Endothelial cell of umbilical vein (primary cell): ENCODE measurements around the gene AFF4. TPM values are rescaled to one million over a fixed set of nuclear protein-coding genes. Genes with fewer than 3 reads are reported as not detected.

ENCODE experiments used
- BruUV-seq: library from RNA; stranded (reverse); fragments of 400-500 nt; replicated peaks from 2 replicates; lab custom pipeline; 2021; lab: Mats Ljungman, UMichigan
- CTCF ChIA-PET: fragments of 300-600, 350-600 bp; sonication (Branson Sonifier 250); formaldehyde crosslinking; loops from one replicate; lab custom pipeline; 2021; ENCODE audit warnings: antibody characterized with exemption, inconsistent platforms; lab: Charles Lee
- POLR2A ChIA-PET: fragments of 300-600, 350-600 bp; sonication (Branson Sonifier 250); formaldehyde crosslinking; loops from one replicate; lab custom pipeline; 2021; ENCODE audit warnings: antibody characterized with exemption, inconsistent platforms; lab: Charles Lee
- DNase-seq: peaks from one replicate; pipeline ENCODE4 v3.0.0-alpha.2; 2011; ENCODE audit warnings: low read depth, low spot score
- FAIRE-seq: peaks from 2 replicates; lab custom pipeline; 2011; peaks lifted over from hg19 to GRCh38; lab: Jason Lieb, UNC
- H2AFZ ChIP-seq: 2 replicates; pipeline ENCODE4 v1.6.0; 2012; ENCODE audit warnings: low read depth, low read length, control low read depth, inconsistent platforms
- H3K27ac ChIP-seq: 2 replicates; pipeline ENCODE4 v1.5.1; 2011; ENCODE audit warnings: low read depth, mild to moderate bottlenecking, control low read depth, low read length, moderate library complexity; ENCODE audit not compliant: insufficient read depth
- H3K27me3 ChIP-seq, 2 experiments: 2 replicates each; pipeline versions ENCODE4 v1.6.0 to v1.6.1; 2011; ENCODE audit warnings: low read length in 2 of 2, mixed read lengths in 1 of 2; ENCODE audit not compliant: control insufficient read depth in 2 of 2, insufficient read depth in 2 of 2
- H3K36me3 ChIP-seq, 2 experiments: 2 replicates in 1 of 2; 3 replicates in 1 of 2; pipeline ENCODE4 v1.5.1; 2011; ENCODE audit warnings: low read length in 2 of 2, mild to moderate bottlenecking in 1 of 2, moderate library complexity in 1 of 2; ENCODE audit not compliant: control insufficient read depth in 2 of 2, insufficient read depth in 2 of 2; ENCODE audit errors: extremely low read depth in 1 of 2
- H3K4me1 ChIP-seq: 3 replicates; pipeline ENCODE4 v1.5.1; 2011; ENCODE audit warnings: mild to moderate bottlenecking, low read length; ENCODE audit not compliant: control insufficient read depth, insufficient read depth; ENCODE audit errors: extremely low read depth
- H3K4me2 ChIP-seq: 2 replicates; pipeline ENCODE4 v1.6.1; 2011; ENCODE audit warnings: low read length, control low read depth, mixed read lengths; ENCODE audit not compliant: insufficient read depth
- H3K4me3 ChIP-seq, 3 experiments: fragments of 200-600 bp in 1 of 3; sonication (generic), shearing (Covaris generic) in 1 of 3; replicated peaks in 1 of 3; 2 replicates each; pipeline ENCODE4 v1.5.1; 2011 to 2016; ENCODE audit warnings: control low read depth in 3 of 3, low read length in 3 of 3, mild to moderate bottlenecking in 2 of 3, inconsistent platforms in 1 of 3, low read depth in 1 of 3, moderate library complexity in 1 of 3; ENCODE audit not compliant: insufficient read depth in 1 of 3
- H3K79me2 ChIP-seq: 2 replicates; pipeline ENCODE4 v1.6.0; 2012; ENCODE audit warnings: low read length, inconsistent platforms; ENCODE audit not compliant: control insufficient read depth, insufficient read depth
- H3K9ac ChIP-seq: replicated peaks from 2 replicates; pipeline ENCODE3; 2011; ENCODE audit warnings: low read length, control low read depth; ENCODE audit not compliant: insufficient read depth; ENCODE audit errors: extremely low read depth
- H3K9me1 ChIP-seq: replicated peaks from 3 replicates; pipeline ENCODE4 v1.6.0; 2011; ENCODE audit warnings: mild to moderate bottlenecking, low read length; ENCODE audit not compliant: control insufficient read depth, insufficient read depth; ENCODE audit errors: extremely low read depth
- H3K9me3 ChIP-seq: replicated peaks from 2 replicates; pipeline ENCODE4 v1.5.1; 2012; ENCODE audit warnings: low read length, inconsistent platforms; ENCODE audit not compliant: control insufficient read depth, insufficient read depth
- H4K20me1 ChIP-seq: replicated peaks from 2 replicates; pipeline ENCODE3; 2011; ENCODE audit warnings: mild to moderate bottlenecking, low read length; ENCODE audit not compliant: control insufficient read depth, insufficient read depth; ENCODE audit errors: extremely low read depth
- CTCF ChIP-seq, 2 donors: IDR thresholded peaks; 1 replicate in 1 of 2; 2 replicates in 1 of 2; pipeline ENCODE4 v1.5.1; 2011; ENCODE audit warnings: low read length in 2 of 2, mild to moderate bottlenecking in 2 of 2, moderate library complexity in 2 of 2, control low read depth in 1 of 2, inconsistent platforms in 1 of 2, low read depth in 1 of 2; ENCODE audit not compliant: insufficient read depth in 1 of 2; ENCODE audit errors: extremely low read depth in 1 of 2
- EZH2 ChIP-seq: IDR thresholded peaks from 2 replicates; pipeline ENCODE4 v1.6.1; 2012; ENCODE audit warnings: borderline replicate concordance, low read depth, mild to moderate bottlenecking, moderate library complexity, low read length, inconsistent platforms; ENCODE audit not compliant: severe bottlenecking
- FOS ChIP-seq: IDR thresholded peaks from 2 replicates; pipeline ENCODE4 v1.6.1; 2011; ENCODE audit warnings: mild to moderate bottlenecking, low read length, moderate library complexity, borderline replicate concordance; ENCODE audit not compliant: insufficient read depth
- GATA2 ChIP-seq: IDR thresholded peaks from 2 replicates; pipeline ENCODE4 v1.7.0; 2011; ENCODE audit warnings: low read depth, mild to moderate bottlenecking, moderate library complexity, mixed read lengths, low read length; ENCODE audit not compliant: insufficient read length, insufficient read depth
- JUN ChIP-seq: IDR thresholded peaks from 2 replicates; pipeline ENCODE4 v1.6.1; 2011; ENCODE audit warnings: borderline replicate concordance, low read depth; ENCODE audit not compliant: insufficient read length, insufficient read depth
- MAX ChIP-seq: IDR thresholded peaks from 2 replicates; pipeline ENCODE4 v1.6.1; 2011; ENCODE audit not compliant: insufficient read depth, insufficient read length
- MYC ChIP-seq: IDR thresholded peaks from one replicate; pipeline ENCODE4 v1.6.1; 2011; ENCODE audit warnings: mild to moderate bottlenecking, low read depth, low read length
- POLR2A ChIP-seq: IDR thresholded peaks from 2 replicates; pipeline ENCODE4 v1.6.1; 2012; ENCODE audit warnings: low read depth, mild to moderate bottlenecking, control low read depth, low read length
- POLR2AphosphoS5 ChIP-seq: IDR thresholded peaks from 2 replicates; pipeline ENCODE4 v1.6.1; 2012; ENCODE audit warnings: low read depth, mild to moderate bottlenecking, control low read depth, low read length, moderate library complexity; ENCODE audit not compliant: insufficient read depth
- dilution Hi-C: fragments of 300-500 bp; cut with MboI; formaldehyde crosslinking; loops from one replicate; pipeline ENCODE4 v1.15.0; 2019; ENCODE audit warnings: low sequenced_read_pairs; ENCODE audit not compliant: extremely low pct_ligation_motif_present
- intact Hi-C: fragments of 100-400 bp; cut with micrococcal nuclease; formaldehyde crosslinking; loops from one replicate; pipeline ENCODE4 v1.10.0; 2022
- polyA plus RNA-seq, 4 experiments: library from polyadenylated mRNA; depleted of rRNA in 3 of 4; stranded (reverse) in 3 of 4; unstranded in 1 of 4; fragments of >200 nt; gene quantifications; 2 replicates each; pipeline versions ENCODE4 v1.2.1 to v1.2.3, GENCODE V29; 2011 to 2012; ENCODE audit warnings: missing spikeins in 1 of 4
- total RNA-seq: library from RNA; stranded (reverse); gene quantifications from 2 replicates; pipeline ENCODE4 v1.2.3, GENCODE V29; 2021

The AFF4 gene
- total and polyA plus RNA-seq, 2 donors (not counting 3 experiments of a cell fraction or from before 2014, with no cell fraction given), result 27.0 to 88.3 TPM

- no peak overlapping the region for H3K27ac ChIP-seq
- dilution Hi-C loops, result no loop called here
- no peaks in the 10 kb centered on the region for H3K79me2 ChIP-seq
- no peaks in the 10 kb centered on the region for H3K9me1 ChIP-seq
- no peak overlapping the region for H2AFZ ChIP-seq
- CTCF ChIA-PET, result interaction anchor here (1.3 to 3.3 kb wide), 3 partner anchors 10 to 43 kb away, joined by 5 to 16 read pairs (median 8); partner anchors contain the start of gene SHROOM1
- no peak for TF ChIP-seq CTCF (IDR thresholded peaks at IDR 0.05; ENCODE audit: extremely low read depth in 1 of 2, insufficient read depth in 1 of 2, low read depth in 1 of 2, low read length in 2 of 2)
- TF ChIP-seq POLR2AphosphoS5, result no peak
- no peak for TF ChIP-seq POLR2A
- no peak for TF ChIP-seq MAX
- no peak for TF ChIP-seq FOS
- no peak for TF ChIP-seq GATA2
- TF ChIP-seq JUN, result no peak
- no peak for TF ChIP-seq EZH2
- no peak for TF ChIP-seq MYC
- H3K9ac ChIP-seq, result no peak overlapping the region
- DNase-seq (no peak), FAIRE-seq (no peak)
- H3K27me3 ChIP-seq, result no peaks in the 10 kb centered on the region
- no peaks in the 10 kb centered on the region for H3K9me3 ChIP-seq
- H3K4me2 ChIP-seq, result no peak overlapping the region
- H3K4me3 ChIP-seq, result no peak overlapping the region
- intact Hi-C loops, result no loop called here
- POLR2A ChIA-PET, result no interaction called here
- no TSS peak for BruUV-seq
- no peaks in the 10 kb centered on the region for H3K4me1 ChIP-seq
- peaks cover 2 to 4% of the 10 kb centered on the region in 2 experiments for H3K36me3 ChIP-seq
- H4K20me1 ChIP-seq, result peaks cover 2% of the 10 kb centered on the region
Observed at GRCh38 chr5:132872788-132873118, 90.7 kb downstream of the AFF4 start.
